SK-N-MC (cell line): Measurements from ENCODE around the gene ROPN1.

Experiments
- EZH2 ChIP-seq: fragments of 200-600 bp; sonication (generic); IDR thresholded peaks from one replicate; pipeline ENCODE4 v1.6.1; 2017; ENCODE audit warnings: antibody characterized with exemption
- POLR2AphosphoS5 ChIP-seq: IDR thresholded peaks from 2 replicates; pipeline ENCODE4 v1.6.1; 2012; ENCODE audit warnings: mild to moderate bottlenecking, low read depth, low read length, borderline replicate concordance

DNA sequence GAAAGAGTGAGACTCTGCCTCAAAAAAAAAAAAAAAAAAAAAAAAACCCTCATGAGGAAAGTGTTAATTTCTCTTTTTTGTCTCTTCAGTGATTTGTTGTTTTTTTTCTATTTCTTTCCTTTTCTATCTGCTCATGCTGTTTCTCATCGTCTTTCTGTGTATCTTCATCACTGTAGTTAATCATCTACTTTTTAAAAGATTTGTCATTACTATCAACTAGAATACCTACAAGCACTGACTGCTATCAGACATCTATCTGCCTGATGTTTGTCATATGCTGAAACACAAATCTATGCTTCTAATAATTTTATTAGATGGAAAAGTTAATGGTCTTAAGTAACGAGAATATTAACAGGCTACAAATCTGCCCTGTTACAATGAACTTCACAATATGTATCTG, 57.7 kb downstream of the ROPN1 start:
- TF ChIP-seq POLR2AphosphoS5 (no peak), EZH2 (no peak)
